Colonic mucosa (tissue), 4 donors: ENCODE data around the gene C1orf53. TPM values are rescaled to one million over a fixed set of nuclear protein-coding genes. Genes with fewer than 3 reads are reported as not detected.

Experiments
- DNase-seq: peaks from one replicate; pipeline ENCODE4 v3.0.0-alpha.2; 2020
- H3K27ac ChIP-seq: fragments of 200-600 bp; one replicate; pipeline ENCODE4 v1.8.0; 2021
- H3K27me3 ChIP-seq: fragments of 200-600 bp; one replicate; pipeline ENCODE4 v1.8.0; 2021
- H3K36me3 ChIP-seq: fragments of 200-600 bp; one replicate; pipeline ENCODE4 v1.8.0; 2021
- H3K4me1 ChIP-seq: fragments of 200-600 bp; one replicate; pipeline ENCODE4 v1.8.0; 2021; ENCODE audit warnings: mild to moderate bottlenecking
- H3K4me3 ChIP-seq: fragments of 200-600 bp; one replicate; pipeline ENCODE4 v1.8.0; 2021
- H3K9ac ChIP-seq, 2 donors: one replicate each; pipeline ENCODE4 v1.7.0; 2013; ENCODE audit warnings: control low read depth in 2 of 2, low read depth in 2 of 2, low read length in 2 of 2
- H3K9me3 ChIP-seq: fragments of 200-600 bp; one replicate; pipeline ENCODE4 v1.8.0; 2021
- CTCF ChIP-seq: fragments of 200-600 bp; IDR thresholded peaks from one replicate; pipeline ENCODE4 v1.8.0; 2022; ENCODE audit warnings: antibody characterized with exemption, mild to moderate bottlenecking
- intact Hi-C: fragments of 100-400 bp; cut with DNase I; formaldehyde crosslinking; loops from one replicate; pipeline ENCODE4 v1.14.1; 2022
- total RNA-seq, 2 donors: library from RNA; stranded (reverse); fragmentation: NEBNext Ultra II Directional in 1 of 2; extraction: Animal tissue kit (Norgen Biotek cat#: 25700) in 1 of 2; gene quantifications; one replicate each; pipeline ENCODE4 v1.2.1, GENCODE V29; 2021
- donor health status: healthy.
- donor health status: DM: no; HTN: no; CAD: no.
- donor health status: DM: no; HTN: no; CAD: no.

C1orf53 gene
- total RNA-seq, 2 donors from 2014 or later = 2.7 to 5.4 TPM

DNA sequence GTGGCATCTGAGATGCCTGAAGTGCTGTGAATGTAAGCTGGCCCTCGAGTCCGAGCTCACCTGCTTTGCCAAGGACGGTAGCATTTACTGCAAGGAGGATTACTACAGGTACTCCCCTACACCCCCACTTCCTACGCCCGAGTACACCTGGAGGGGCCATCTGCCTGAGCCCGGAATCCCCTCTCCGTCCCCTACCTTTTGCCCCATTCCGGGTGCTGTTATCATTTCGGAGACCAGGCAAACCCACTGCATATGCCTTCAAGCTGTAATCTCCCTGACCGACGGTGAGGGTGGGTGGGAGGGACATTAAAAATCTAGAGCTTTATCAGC lies 17.6 kb downstream of the C1orf53 start:
- Histone ChIP-seq H3K27me3 (peaks cover 72% of the 10 kb centered on the region), H3K9me3 (no peaks in the 10 kb centered on the region), H3K4me3 (no peak overlapping the region), H3K27ac (no peak overlapping the region), H3K4me1 (peaks cover 15% of the 10 kb centered on the region), H3K36me3 (no peaks in the 10 kb centered on the region), H3K9ac (no peak overlapping the region)
- TF ChIP-seq CTCF = no peak
- intact Hi-C loops = loop anchor here (5.0 kb wide), 1 partner anchor 398 kb away; no protein-coding TSS in a partner anchor
- DNase-seq = no peak

DNA sequence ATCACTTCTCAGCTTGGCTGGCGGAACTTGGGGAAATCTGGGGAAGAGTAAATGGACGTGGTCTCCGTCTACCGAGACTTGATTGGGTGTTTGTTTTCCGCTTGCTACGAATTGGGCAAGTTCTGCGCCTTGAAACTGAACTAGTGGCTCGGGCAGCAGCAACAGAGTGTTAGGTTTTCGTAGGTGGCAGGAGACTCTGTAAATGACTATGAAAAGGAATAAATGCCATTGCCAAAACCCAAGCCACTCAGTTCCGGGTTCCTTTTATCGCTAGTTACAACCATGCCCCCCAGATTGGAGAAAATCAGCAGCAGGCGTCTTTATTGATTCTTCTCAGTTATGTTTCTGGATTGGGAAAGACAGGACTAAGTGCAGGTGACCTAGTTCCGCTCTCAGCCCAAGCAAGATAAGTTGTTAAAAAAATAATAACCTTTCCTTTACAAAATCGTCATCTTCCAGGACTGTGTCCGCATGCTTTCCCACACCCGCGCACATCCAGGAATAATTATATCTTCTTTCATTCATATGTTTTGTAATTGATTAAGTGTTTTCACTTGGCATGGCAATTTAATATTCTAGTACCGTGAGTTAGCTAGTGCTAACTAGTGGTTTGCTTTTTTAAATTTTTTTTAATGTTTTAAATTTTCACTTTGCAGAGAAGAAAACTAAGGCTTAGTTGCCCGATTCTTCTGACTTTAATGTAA lies 18.1 kb downstream of the C1orf53 start:
- Histone ChIP-seq H3K9me3 (no peaks in the 10 kb centered on the region), H3K4me1 (peaks cover 15% of the 10 kb centered on the region), H3K4me3 (no peak overlapping the region), H3K9ac (no peak overlapping the region), H3K36me3 (no peaks in the 10 kb centered on the region), H3K27me3 (peaks cover 67% of the 10 kb centered on the region), H3K27ac (no peak overlapping the region)
- TF ChIP-seq CTCF = no peak
- intact Hi-C loops = loop anchor here (5.0 kb wide), 1 partner anchor 398 kb away; no protein-coding TSS in a partner anchor
- DNase-seq = no peak

DNA sequence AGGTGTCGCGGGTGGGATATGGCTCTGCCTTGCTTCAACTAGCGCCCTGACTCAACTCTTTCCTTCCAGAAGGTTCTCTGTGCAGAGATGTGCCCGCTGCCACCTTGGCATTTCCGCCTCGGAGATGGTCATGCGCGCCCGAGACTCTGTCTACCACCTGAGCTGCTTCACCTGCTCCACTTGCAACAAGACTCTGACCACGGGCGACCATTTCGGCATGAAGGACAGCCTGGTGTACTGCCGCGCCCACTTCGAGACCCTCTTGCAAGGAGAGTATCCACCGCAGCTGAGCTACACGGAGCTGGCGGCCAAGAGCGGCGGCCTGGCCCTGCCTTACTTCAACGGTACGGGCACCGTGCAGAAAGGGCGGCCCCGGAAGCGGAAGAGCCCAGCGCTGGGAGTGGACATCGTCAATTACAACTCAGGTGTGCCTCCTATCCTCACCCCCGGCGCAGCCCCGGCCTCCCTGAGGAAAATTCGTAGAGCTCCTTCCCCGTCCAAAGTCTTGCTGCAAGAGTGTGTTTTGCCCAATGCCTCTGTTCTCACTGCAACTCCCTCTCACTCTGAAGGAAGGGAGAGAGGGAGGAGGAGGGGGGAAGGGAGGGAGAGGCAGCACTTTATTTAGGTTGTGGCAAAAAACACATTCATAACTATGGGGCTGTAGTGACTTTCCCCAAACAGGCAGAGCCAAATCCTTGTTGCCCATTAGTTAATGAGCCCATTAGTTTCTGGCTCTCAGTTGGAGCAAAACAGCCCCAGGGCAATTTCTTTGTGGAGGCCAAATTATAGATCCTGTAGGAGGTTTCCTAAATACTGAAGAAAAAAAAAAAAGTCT lies 19.0 kb downstream of the C1orf53 start:
- peak; percentile 74 for DNase-seq
- H3K9ac ChIP-seq = no peak overlapping the region
- H3K36me3 ChIP-seq = no peaks in the 10 kb centered on the region
- peaks cover 58% of the 10 kb centered on the region for H3K27me3 ChIP-seq
- no peak overlapping the region for H3K27ac ChIP-seq
- peaks cover 12% of the 10 kb centered on the region for H3K4me1 ChIP-seq
- no peaks in the 10 kb centered on the region for H3K9me3 ChIP-seq
- intact Hi-C loops = loop anchor here (5.0 kb wide), 1 partner anchor 399 kb away; no protein-coding TSS in a partner anchor
- TF ChIP-seq CTCF = no peak
- H3K4me3 ChIP-seq = peak overlapping the region; percentile 20

GRCh38 chr1:197922070-197922390 lies 19.6 kb downstream of the C1orf53 start:
- intact Hi-C loops = loop anchor here (5.0 kb wide), 1 partner anchor 400 kb away; no protein-coding TSS in a partner anchor
- no peak overlapping the region for H3K4me3 ChIP-seq

GRCh38 chr1:197923038-197923437 lies 20.6 kb downstream of the C1orf53 start:
- intact Hi-C loops = loop anchor here (5.0 kb wide), 1 partner anchor 401 kb away; no protein-coding TSS in a partner anchor
- Histone ChIP-seq H3K27ac (no peak overlapping the region), H3K36me3 (no peaks in the 10 kb centered on the region), H3K9me3 (no peaks in the 10 kb centered on the region), H3K4me1 (peaks cover 4% of the 10 kb centered on the region), H3K27me3 (peaks cover 42% of the 10 kb centered on the region), H3K4me3 (no peak overlapping the region), H3K9ac (no peak overlapping the region)
- no peak for TF ChIP-seq CTCF
- no peak for DNase-seq

More at GRCh38 chr1:197922070-197922390, 19.6 kb downstream of the C1orf53 start:
- no peak overlapping the region for H3K9ac ChIP-seq
- DNase-seq = no peak
- peaks cover 11% of the 10 kb centered on the region for H3K4me1 ChIP-seq
- no peaks in the 10 kb centered on the region for H3K36me3 ChIP-seq
- no peak for TF ChIP-seq CTCF
- peaks cover 52% of the 10 kb centered on the region for H3K27me3 ChIP-seq
- no peak overlapping the region for H3K27ac ChIP-seq
- H3K9me3 ChIP-seq = no peaks in the 10 kb centered on the region
